Breast epithelium (tissue), 4 donors: Measurements from ENCODE around the gene GRHL3. TPM values are rescaled to one million over a fixed set of nuclear protein-coding genes. Genes with fewer than 3 reads are reported as not detected.

Source experiments
- DNase-seq, 2 donors: peaks; one replicate each; pipeline ENCODE4 v3.0.0-alpha.2; 2019; ENCODE audit warnings: low spot score in 2 of 2
- H3K27ac ChIP-seq, 2 donors: fragments of 200-600 bp; sonication (generic) in 1 of 2; one replicate each; pipeline ENCODE4 v1.5.1; 2016 to 2019; ENCODE audit warnings: mild to moderate bottlenecking in 1 of 2
- H3K27me3 ChIP-seq, 2 donors: fragments of 200-600 bp; sonication (generic) in 1 of 2; one replicate each; pipeline versions ENCODE4 v1.5.1 to v1.6.0; 2017 to 2019; ENCODE audit warnings: control low read depth in 1 of 2, mild to moderate bottlenecking in 1 of 2
- H3K36me3 ChIP-seq: fragments of 200-600 bp; one replicate; pipeline ENCODE4 v1.5.1; 2019
- H3K4me1 ChIP-seq, 2 donors: fragments of 200-600 bp; sonication (generic); one replicate each; pipeline ENCODE4 v1.5.1; 2016 to 2019; ENCODE audit warnings: control low read depth in 1 of 2
- H3K4me3 ChIP-seq, 3 donors: fragments of 200-600 bp; sonication (generic); 1 replicate in 2 of 3; 2 replicates in 1 of 3; pipeline ENCODE4 v1.5.1; 2016 to 2019; ENCODE audit warnings: mild to moderate bottlenecking in 3 of 3, moderate library complexity in 2 of 3
- H3K9me3 ChIP-seq, 2 donors: fragments of 200-600 bp; sonication (generic) in 1 of 2; one replicate each; pipeline ENCODE4 v1.5.1; 2016 to 2019; ENCODE audit warnings: control low read depth in 1 of 2
- CTCF ChIP-seq, 3 donors: fragments of 450-650 bp; IDR thresholded peaks; one replicate each; pipeline ENCODE4 v1.5.1; 2016 to 2017; ENCODE audit warnings: antibody characterized with exemption in 3 of 3, mild to moderate bottlenecking in 3 of 3, moderate library complexity in 3 of 3
- POLR2A ChIP-seq: fragments of 450-650 bp; IDR thresholded peaks from one replicate; pipeline ENCODE4 v1.6.1; 2016; ENCODE audit warnings: antibody characterized with exemption, mild to moderate bottlenecking, moderate library complexity
- POLR2AphosphoS5 ChIP-seq, 3 donors: sonication (generic); formaldehyde crosslinking; IDR thresholded peaks; one replicate each; pipeline ENCODE4 v1.6.1; 2017; ENCODE audit warnings: antibody characterized with exemption in 3 of 3
- intact Hi-C: fragments of 100-400 bp; cut with DNase I; formaldehyde crosslinking; loops from one replicate; pipeline ENCODE4 v1.15.1; 2023; ENCODE audit warnings: low total_unique reads
- total RNA-seq, 3 donors: library from RNA; depleted of rRNA; stranded (reverse); fragments of >200 nt; gene quantifications; one replicate each; pipeline ENCODE4 v1.1.0, GENCODE V29; 2016

Gene GRHL3
- total RNA-seq, 3 donors from 2014 or later: 0.98 to 4.0 TPM; not detected in 1

GRCh38 chr1:24322470-24323177 lies 3.5 kb downstream of the GRHL3 start:
- Histone ChIP-seq H3K27ac (peak overlapping the region; percentile 90), H3K36me3 (no peaks in the 10 kb centered on the region), H3K4me1 (peaks cover 10 to 20% of the 10 kb centered on the region in 2 donors), H3K9me3 (no peaks in the 10 kb centered on the region), H3K4me3 (peak overlapping the region; percentile 45 to 81 (median 61)), H3K27me3 (no peaks in the 10 kb centered on the region)
- intact Hi-C loops: no loop called here
- TF ChIP-seq CTCF (IDR thresholded peaks at IDR 0.05) (no peak), POLR2AphosphoS5 (IDR thresholded peaks at IDR 0.05) (peak in 1 of 3 donors; percentile 10), POLR2A (no peak)
- DNase-seq: no peak

GRCh38 chr1:24323281-24323680 lies 4.1 kb downstream of the GRHL3 start:
- intact Hi-C loops: no loop called here
- no peak overlapping the region for H3K4me3 ChIP-seq
- TF ChIP-seq POLR2AphosphoS5 (IDR thresholded peaks at IDR 0.05): no peak

GRCh38 chr1:24324903-24325302 lies 5.7 kb downstream of the GRHL3 start:
- Histone ChIP-seq H3K36me3 (no peaks in the 10 kb centered on the region), H3K9me3 (no peaks in the 10 kb centered on the region), H3K27ac (no peak overlapping the region), H3K27me3 (no peaks in the 10 kb centered on the region), H3K4me3 (no peak overlapping the region), H3K4me1 (peaks cover 4 to 5% of the 10 kb centered on the region in 2 donors)
- no peak for DNase-seq
- no peak for TF ChIP-seq CTCF (IDR thresholded peaks at IDR 0.05)
- no peak for TF ChIP-seq POLR2A
- TF ChIP-seq POLR2AphosphoS5 (IDR thresholded peaks at IDR 0.05): no peak
- intact Hi-C loops: no loop called here

More at GRCh38 chr1:24323281-24323680, 4.1 kb downstream of the GRHL3 start:
- no peaks in the 10 kb centered on the region for H3K27me3 ChIP-seq
- no peak for DNase-seq
- H3K36me3 ChIP-seq: no peaks in the 10 kb centered on the region
- H3K27ac ChIP-seq: peak overlapping the region in 1 of 2 donors; percentile 90
- no peaks in the 10 kb centered on the region for H3K9me3 ChIP-seq
- H3K4me1 ChIP-seq: peaks cover 8 to 15% of the 10 kb centered on the region in 2 donors

- Histone ChIP-seq H3K4me1 (peaks cover 4 to 5% of the 10 kb centered on the region in 2 donors), H3K4me3 (no peak overlapping the region), H3K9me3 (no peaks in the 10 kb centered on the region), H3K27ac (no peak overlapping the region), H3K36me3 (no peaks in the 10 kb centered on the region), H3K27me3 (no peaks in the 10 kb centered on the region)
- no peak for DNase-seq
- intact Hi-C loops: no loop called here
- TF ChIP-seq POLR2AphosphoS5 (IDR thresholded peaks at IDR 0.05) (no peak), CTCF (IDR thresholded peaks at IDR 0.05) (no peak), POLR2A (no peak)
Observed at GRCh38 chr1:24325587-24326449, 6.7 kb downstream of the GRHL3 start.

GRCh38 chr1:24327486-24327885 lies 8.3 kb downstream of the GRHL3 start:
- Histone ChIP-seq H3K4me1 (no peaks in the 10 kb centered on the region), H3K36me3 (no peaks in the 10 kb centered on the region), H3K9me3 (no peaks in the 10 kb centered on the region), H3K4me3 (no peak overlapping the region), H3K27me3 (no peaks in the 10 kb centered on the region), H3K27ac (no peak overlapping the region)
- no peak for TF ChIP-seq POLR2AphosphoS5 (IDR thresholded peaks at IDR 0.05)
- TF ChIP-seq POLR2A: no peak
- TF ChIP-seq CTCF (IDR thresholded peaks at IDR 0.05): no peak
- intact Hi-C loops: no loop called here
- no peak for DNase-seq
